H9 (cell line): ENCODE data around the gene THEM4. TPM values are rescaled to one million over a fixed set of nuclear protein-coding genes. Genes with fewer than 3 reads are reported as not detected.

Experiments used
- DNase-seq: peaks from one replicate; pipeline ENCODE4 v3.0.0-alpha.2; 2017
- H2AFZ ChIP-seq: one replicate; pipeline ENCODE4 v1.6.1; 2013; ENCODE audit warnings: mild to moderate bottlenecking, low read length, control low read depth, moderate library complexity
- H2AK5ac ChIP-seq: 2 replicates; pipeline ENCODE4 v1.6.1; 2013; ENCODE audit warnings: low read length, control low read depth, mixed read lengths; ENCODE audit not compliant: insufficient read length
- H2BK120ac ChIP-seq: one replicate; pipeline ENCODE4 v1.6.1; 2013; ENCODE audit warnings: low read depth, mild to moderate bottlenecking, low read length, control low read depth, inconsistent platforms; ENCODE audit not compliant: poor library complexity, severe bottlenecking
- H2BK12ac ChIP-seq: 2 replicates; pipeline ENCODE4 v1.6.1; 2013; ENCODE audit warnings: low read length, control low read depth, mixed read lengths, low read depth; ENCODE audit not compliant: insufficient read length
- H2BK15ac ChIP-seq: 2 replicates; pipeline ENCODE4 v1.6.1; 2013; ENCODE audit warnings: low read depth, low read length, control low read depth
- H2BK20ac ChIP-seq: one replicate; pipeline ENCODE4 v1.6.1; 2013; ENCODE audit warnings: low read depth, mild to moderate bottlenecking, low read length, control low read depth, inconsistent platforms; ENCODE audit not compliant: poor library complexity, severe bottlenecking
- H2BK5ac ChIP-seq: 2 replicates; pipeline ENCODE4 v1.6.1; 2013; ENCODE audit warnings: low read length, control low read depth, mixed read lengths; ENCODE audit not compliant: insufficient read length
- H3K14ac ChIP-seq: 2 replicates; pipeline ENCODE4 v1.6.1; 2013; ENCODE audit warnings: low read length, control low read depth; ENCODE audit not compliant: insufficient read depth
- H3K18ac ChIP-seq: 2 replicates; pipeline ENCODE4 v1.6.1; 2013; ENCODE audit warnings: low read depth, mild to moderate bottlenecking, mixed read lengths, low read length, control low read depth; ENCODE audit not compliant: insufficient read length
- H3K23ac ChIP-seq: 2 replicates; pipeline ENCODE4 v1.6.1; 2013; ENCODE audit warnings: low read length, control low read depth, mixed read lengths, low read depth; ENCODE audit not compliant: insufficient read length
- H3K23me2 ChIP-seq: 2 replicates; pipeline ENCODE4 v1.6.1; 2013; ENCODE audit warnings: low read depth, mild to moderate bottlenecking, mixed read lengths, low read length, control low read depth; ENCODE audit not compliant: insufficient read length, poor library complexity, severe bottlenecking
- H3K27ac ChIP-seq: 2 replicates; pipeline ENCODE4 v1.5.1; 2013; ENCODE audit warnings: low read length, control low read depth, mixed read lengths, low read depth; ENCODE audit not compliant: insufficient read length
- H3K27me3 ChIP-seq: 2 replicates; pipeline ENCODE4 v1.6.1; 2013; ENCODE audit warnings: low read length, control low read depth, inconsistent platforms; ENCODE audit not compliant: insufficient read depth
- H3K4ac ChIP-seq: 2 replicates; pipeline ENCODE4 v1.6.1; 2013; ENCODE audit warnings: low read depth, mild to moderate bottlenecking, control low read depth, inconsistent platforms, low read length, moderate library complexity
- H3K4me1 ChIP-seq: 2 replicates; pipeline ENCODE4 v1.6.1; 2013; ENCODE audit warnings: low read length, control low read depth, inconsistent platforms; ENCODE audit not compliant: insufficient read depth
- H3K4me2 ChIP-seq: 2 replicates; pipeline ENCODE4 v1.6.1; 2013; ENCODE audit warnings: low read length, control low read depth, mixed read lengths; ENCODE audit not compliant: insufficient read length, insufficient read depth
- H3K56ac ChIP-seq: 2 replicates; pipeline ENCODE4 v1.6.1; 2013; ENCODE audit warnings: low read depth, mild to moderate bottlenecking, mixed read lengths, low read length, control low read depth; ENCODE audit not compliant: insufficient read length
- H3K79me1 ChIP-seq: 2 replicates; pipeline ENCODE4 v1.6.1; 2013; ENCODE audit warnings: low read depth, mild to moderate bottlenecking, moderate library complexity, low read length, control low read depth, inconsistent platforms; ENCODE audit not compliant: insufficient read depth, poor library complexity, severe bottlenecking
- H3K79me2 ChIP-seq: 2 replicates; pipeline ENCODE4 v1.6.1; 2013; ENCODE audit warnings: low read length, control low read depth, inconsistent platforms; ENCODE audit not compliant: insufficient read depth
- H3K9ac ChIP-seq: 2 replicates; pipeline ENCODE4 v1.6.1; 2013; ENCODE audit warnings: low read length, control low read depth, mixed read lengths; ENCODE audit not compliant: insufficient read length; ENCODE audit errors: extremely low read depth
- H3K9me3 ChIP-seq: one replicate; pipeline ENCODE4 v1.6.1; 2013; ENCODE audit warnings: low read depth, low read length, inconsistent platforms; ENCODE audit not compliant: control insufficient read depth
- H3T11ph ChIP-seq: one replicate; pipeline ENCODE4 v1.6.1; 2013; ENCODE audit warnings: mild to moderate bottlenecking, low read length, control low read depth, inconsistent platforms
- H4K20me1 ChIP-seq: one replicate; pipeline ENCODE4 v1.6.1; 2013; ENCODE audit not compliant: control insufficient read depth, insufficient read length, insufficient read depth
- H4K5ac ChIP-seq: 2 replicates; pipeline ENCODE4 v1.6.1; 2013; ENCODE audit warnings: low read depth, mild to moderate bottlenecking, mixed read lengths, low read length, control low read depth; ENCODE audit not compliant: insufficient read length
- H4K8ac ChIP-seq: replicated peaks from 2 replicates; pipeline ENCODE4 v1.6.1; 2013; ENCODE audit warnings: low read length, control low read depth, mixed read lengths, low read depth; ENCODE audit not compliant: insufficient read length
- H4K91ac ChIP-seq: 2 replicates; pipeline ENCODE4 v1.6.1; 2013; ENCODE audit warnings: low read depth, mild to moderate bottlenecking, moderate library complexity, mixed read lengths, low read length, control low read depth; ENCODE audit not compliant: insufficient read length
- H3K27ac Mint-ChIP-seq, 3 experiments: 2 replicates in 2 of 3; 3 replicates in 1 of 3; pipeline ENCODE4 v1.8.0; 2020 to 2021; ENCODE audit warnings: mixed read lengths in 3 of 3, mild to moderate bottlenecking in 1 of 3, moderate library complexity in 1 of 3
- H3K27me3 Mint-ChIP-seq: 2 replicates; pipeline ENCODE4 v1.8.0; 2021; ENCODE audit warnings: low read depth, mild to moderate bottlenecking, moderate library complexity, mixed read lengths
- H3K36me3 Mint-ChIP-seq, 3 experiments: 2 replicates in 2 of 3; 3 replicates in 1 of 3; pipeline ENCODE4 v1.8.0; 2020 to 2021; ENCODE audit warnings: low read depth in 3 of 3, mixed read lengths in 3 of 3; ENCODE audit not compliant: insufficient read depth in 1 of 3
- H3K4me1 Mint-ChIP-seq, 2 experiments: 2 replicates each; pipeline ENCODE4 v1.8.0; 2020; ENCODE audit warnings: mixed read lengths in 2 of 2
- H3K4me3 Mint-ChIP-seq, 2 experiments: 2 replicates in 1 of 2; 3 replicates in 1 of 2; pipeline ENCODE4 v1.8.0; 2020 to 2021; ENCODE audit warnings: mild to moderate bottlenecking in 2 of 2, mixed read lengths in 2 of 2, moderate library complexity in 1 of 2
- H3K9me3 Mint-ChIP-seq, 2 experiments: 2 replicates in 1 of 2; 3 replicates in 1 of 2; pipeline ENCODE4 v1.8.0; 2020; ENCODE audit warnings: mild to moderate bottlenecking in 2 of 2, mixed read lengths in 2 of 2, moderate library complexity in 1 of 2
- CTCF ChIP-seq: fragments of 200-600 bp; sonication (generic); conservative IDR thresholded peaks from 3 replicates; pipeline ENCODE4 v1.8.0; 2021; ENCODE audit warnings: antibody characterized with exemption, mild to moderate bottlenecking
- WGBS: extraction: QIAGEN DNeasy Blood & Tissue Kit; methylation state at CpG from one replicate; pipeline ENCODE4 v1.1.7; 2013; ENCODE audit warnings: missing lambda C conversion rate, low lambda C conversion rate, mixed read lengths; ENCODE audit not compliant: insufficient read length; ENCODE audit errors: extremely low coverage; 5-methylcytosine and 5-hydroxymethylcytosine counted together
- total RNA-seq: library from RNA; stranded (reverse); gene quantifications from 2 replicates; pipeline ENCODE4 v1.2.1, GENCODE V29; 2021

THEM4 gene
- total RNA-seq, 1 experiment from 2014 or later: 10.5 TPM

- Mint-ChIP-seq H3K27ac (no peak overlapping the region), H3K9me3 (peaks cover 0 to 2% of the 10 kb centered on the region in 2 experiments; a peak in 3 of 5 replicates), H3K4me1 (no peaks in the 10 kb centered on the region), H3K36me3 (peaks cover 15 to 36% (median 30%) of the 10 kb centered on the region in 3 experiments), H3K4me3 (no peak overlapping the region), H3K27me3 (no peaks in the 10 kb centered on the region)
- H2AFZ ChIP-seq: no peak overlapping the region
- no peak for DNase-seq
- no peak overlapping the region for H4K8ac ChIP-seq
- no peak overlapping the region for H3K23ac ChIP-seq
- no peak overlapping the region for H3K27ac ChIP-seq
- no peak for TF ChIP-seq CTCF
- no peak overlapping the region for H2BK5ac ChIP-seq
- no peak overlapping the region for H3K4ac ChIP-seq
- no peak overlapping the region for H3K56ac ChIP-seq
- H3K79me1 ChIP-seq: no peaks in the 10 kb centered on the region
- no peak overlapping the region for H3K18ac ChIP-seq
- H3K9ac ChIP-seq: no peak overlapping the region
- H3K23me2 ChIP-seq: no peaks in the 10 kb centered on the region
- H3K79me2 ChIP-seq: no peaks in the 10 kb centered on the region
- H3K4me2 ChIP-seq: no peak overlapping the region
- no peak overlapping the region for H2BK15ac ChIP-seq
- no peak overlapping the region for H3T11ph ChIP-seq
- H2BK12ac ChIP-seq: no peak overlapping the region
- H4K5ac ChIP-seq: no peak overlapping the region
- H2BK20ac ChIP-seq: no peak overlapping the region
- H3K27me3 ChIP-seq: no peaks in the 10 kb centered on the region
- no peaks in the 10 kb centered on the region for H4K20me1 ChIP-seq
- no peak overlapping the region for H3K14ac ChIP-seq
- H3K9me3 ChIP-seq: no peaks in the 10 kb centered on the region
- no peak overlapping the region for H2BK120ac ChIP-seq
- H2AK5ac ChIP-seq: no peak overlapping the region
- no peaks in the 10 kb centered on the region for H3K4me1 ChIP-seq
- WGBS: no CpG with 5 or more reads among the region's 2 CpGs
- no peak overlapping the region for H4K91ac ChIP-seq
Measured at GRCh38 chr1:151892190-151892589, 17.1 kb downstream of the THEM4 start.
